ENCODE data around the gene NOD2. TPM values are rescaled to one million over a fixed set of nuclear protein-coding genes. Genes with fewer than 3 reads are reported as not detected.

The NOD2 gene
- total and polyA plus RNA-seq, 5 experiments from 2014 or later: 0.08 to 0.51 (median 0.41) TPM; not detected in 1

DNA sequence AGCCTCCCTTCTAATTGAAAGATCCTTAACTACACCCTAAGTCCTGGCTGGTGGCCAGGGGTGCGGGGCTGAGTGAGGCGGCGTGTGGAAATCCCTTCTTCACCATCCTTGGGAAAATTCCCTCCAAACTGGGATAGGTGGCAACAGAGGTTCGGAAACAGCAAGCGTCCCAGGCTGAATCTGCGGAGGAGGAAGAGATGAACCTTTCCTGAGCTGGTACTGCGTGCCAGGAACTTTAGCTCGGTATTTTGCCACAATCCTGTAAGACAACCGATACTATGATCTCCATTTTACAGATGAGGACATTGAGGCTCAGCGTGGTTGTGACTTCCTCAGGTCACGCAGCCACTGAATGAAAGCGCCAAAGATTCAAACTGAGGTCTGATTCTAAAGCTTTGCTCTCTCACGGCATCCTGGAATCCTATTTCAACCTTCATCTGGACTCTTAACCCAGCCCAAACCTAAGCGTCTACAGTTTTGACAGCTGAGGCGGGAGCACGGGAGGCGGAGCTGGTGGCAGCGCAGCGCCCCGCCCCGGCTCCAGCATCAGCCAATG is 47.9 kb downstream of the NOD2 start:
- peak overlapping the region; percentile 76 to 91 (median 90) for H3K4me3 Mint-ChIP-seq
- H3K27ac Mint-ChIP-seq: peak overlapping the region; percentile 92 to 98 (median 96)
- H3K4me1 Mint-ChIP-seq: peaks cover 21 to 55% (median 43%) of the 10 kb centered on the region in 4 donors
- DNase-seq (no peak), ATAC-seq (no peak)
- H3K36me3 Mint-ChIP-seq: peaks cover 5 to 15% (median 11%) of the 10 kb centered on the region in 3 donors
- POLR2A ChIA-PET: interaction anchor here (0.8 to 2.0 kb wide), 16 partner anchors 9 to 675 kb away, joined by 3 to 17 read pairs (median 4); partner anchors contain the start of genes HEATR3 and SNX20
- no peaks in the 10 kb centered on the region for H3K9me3 Mint-ChIP-seq
- H3K27me3 Mint-ChIP-seq: no peaks in the 10 kb centered on the region

DNA sequence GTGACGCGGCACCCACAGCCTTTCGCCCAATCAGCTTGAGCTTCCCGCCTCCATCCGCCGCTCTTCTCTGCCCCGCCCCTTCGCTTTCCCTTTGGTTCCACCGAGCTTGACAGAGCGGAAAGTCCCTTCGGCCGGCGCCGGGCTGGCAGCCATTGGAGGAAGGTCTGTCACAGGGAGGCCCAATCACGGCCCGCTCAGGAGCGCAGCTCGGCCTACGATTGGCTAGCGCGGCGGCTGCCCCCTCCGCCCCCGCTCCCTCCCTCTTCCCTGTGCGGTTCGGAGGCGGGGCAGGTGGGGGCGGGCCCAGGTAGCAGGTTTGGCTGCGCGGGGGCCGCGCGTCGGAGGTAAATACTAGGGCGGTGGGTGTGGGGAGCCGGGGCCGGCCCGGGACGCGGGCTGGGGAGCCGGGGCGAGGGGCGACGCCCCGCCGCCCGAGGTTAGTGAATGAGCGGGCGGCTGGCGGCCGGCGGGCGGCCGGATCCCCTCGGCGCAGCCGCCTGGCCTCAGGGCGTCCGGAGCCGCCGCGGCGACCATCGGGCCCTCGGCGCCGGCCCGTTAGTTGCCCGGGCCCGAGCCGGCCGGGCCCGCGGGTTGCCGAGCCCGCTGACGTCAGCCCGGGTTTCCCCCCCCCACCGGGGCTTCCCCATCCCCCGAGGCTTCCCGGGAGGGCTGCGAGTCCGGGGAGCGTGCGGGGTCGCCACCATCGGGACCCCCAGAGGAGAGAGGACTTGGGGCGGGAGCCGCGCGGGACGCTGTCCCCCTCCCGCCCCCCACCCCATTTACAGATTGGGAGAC is 48.6 kb downstream of the NOD2 start, which contains the start of gene CYLD:
Gene CYLD (plus strand): TSS at position 306 of the 795 bp plus-strand sequence. CDS start 7,613 bp downstream, outside the sequence.
- Mint-ChIP-seq H3K36me3 (peaks cover 5 to 15% (median 12%) of the 10 kb centered on the region in 3 donors), H3K4me1 (peaks cover 21 to 56% (median 44%) of the 10 kb centered on the region in 4 donors), H3K27me3 (no peaks in the 10 kb centered on the region), H3K27ac (peak within 1 kb of the TSS; percentile 95 to 99 (median 98)), H3K9me3 (no peaks in the 10 kb centered on the region), H3K4me3 (peak within 1 kb of the TSS; percentile 91 to 98 (median 96))
- DNase-seq: peak; percentile 93 to 100 (median 100)
- ATAC-seq: peak; percentile 91 to 93
- POLR2A ChIA-PET: interaction anchor here (0.8 to 2.0 kb wide), 16 partner anchors 10 to 676 kb away, joined by 3 to 17 read pairs (median 4); partner anchors contain the start of genes HEATR3 and SNX20

DNA sequence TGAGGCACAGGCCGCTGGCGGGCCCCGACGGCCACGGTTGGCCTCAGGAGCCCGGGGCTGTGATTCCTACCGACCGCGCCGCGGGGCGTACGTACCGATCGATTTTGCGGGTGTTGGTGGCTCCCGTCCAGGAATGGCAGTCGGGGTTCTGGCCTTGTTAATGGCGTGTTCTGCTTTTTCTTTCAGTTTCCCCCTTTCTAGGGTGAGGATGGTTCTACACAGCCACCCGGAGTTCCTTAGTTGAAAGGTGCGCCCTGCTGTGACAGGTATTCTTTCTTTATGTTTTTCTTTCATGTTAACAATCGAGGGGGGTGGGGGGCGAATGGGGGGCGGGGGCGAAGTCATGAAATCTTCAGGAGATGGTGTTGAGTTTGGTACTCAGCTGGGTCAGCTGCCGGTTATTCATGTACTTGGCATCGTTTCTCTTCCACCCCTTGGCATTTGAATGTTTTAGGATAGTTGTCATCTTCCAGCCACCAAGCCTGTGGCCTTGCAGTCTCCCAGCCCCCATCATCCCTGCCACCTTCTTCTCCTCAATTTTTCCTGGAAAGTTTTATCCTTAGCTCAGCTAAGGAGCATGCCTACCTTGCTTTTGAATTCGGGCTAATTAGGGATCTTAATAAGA is 49.3 kb downstream of the NOD2 start:
- H3K4me3 Mint-ChIP-seq: peak overlapping the region; percentile 91 to 98 (median 96)
- ATAC-seq (peak in 1 of 2 donors; percentile 12), DNase-seq (peak in 9 of 10 donors; percentile 38 to 79 (median 60))
- H3K27me3 Mint-ChIP-seq: no peaks in the 10 kb centered on the region
- H3K27ac Mint-ChIP-seq: peak overlapping the region; percentile 95 to 99 (median 98)
- H3K36me3 Mint-ChIP-seq: peaks cover 5 to 20% (median 13%) of the 10 kb centered on the region in 3 donors
- H3K9me3 Mint-ChIP-seq: no peaks in the 10 kb centered on the region
- peaks cover 26 to 62% (median 51%) of the 10 kb centered on the region in 4 donors for H3K4me1 Mint-ChIP-seq
- POLR2A ChIA-PET: interaction anchor here (0.6 to 2.8 kb wide), 4 partner anchors 21 to 77 kb away, joined by 3 to 15 read pairs (median 6); partner anchors contain the start of gene SNX20

DNA sequence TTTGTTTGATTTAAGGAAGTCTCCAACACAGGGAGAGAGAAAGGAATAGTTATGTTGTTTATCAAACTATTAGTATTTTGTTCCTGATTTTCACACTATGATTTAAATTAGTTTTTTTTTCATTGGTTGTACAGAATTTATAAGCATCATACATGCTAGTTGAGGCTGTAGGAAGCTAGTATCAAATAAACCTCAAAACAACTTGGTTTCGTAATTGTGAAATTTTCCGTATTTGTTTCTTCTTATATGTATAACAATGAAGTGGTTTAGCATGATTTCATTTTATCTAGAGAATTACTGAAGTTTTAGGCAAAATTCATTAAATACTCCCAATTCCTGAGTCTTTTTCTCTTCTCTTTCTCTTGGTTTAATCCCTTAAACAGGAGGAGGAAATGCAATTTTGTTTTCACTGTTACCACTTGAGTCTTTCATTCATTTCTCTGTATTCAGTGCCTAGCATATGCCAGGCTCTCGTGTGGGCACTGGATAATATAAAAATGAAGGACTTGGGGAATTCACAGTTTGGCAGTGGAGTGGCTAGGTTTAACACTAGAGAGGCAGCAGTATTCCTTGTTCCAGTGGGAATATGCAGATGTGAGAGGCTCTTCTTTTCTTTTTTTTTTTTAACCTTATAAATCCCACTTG is 50.3 kb downstream of the NOD2 start:
- Mint-ChIP-seq H3K4me1 (peaks cover 28 to 67% (median 55%) of the 10 kb centered on the region in 4 donors), H3K9me3 (no peaks in the 10 kb centered on the region), H3K4me3 (peak overlapping the region; percentile 91 to 98 (median 96)), H3K27me3 (no peaks in the 10 kb centered on the region), H3K27ac (peak overlapping the region; percentile 95 to 99 (median 98)), H3K36me3 (peaks cover 5 to 23% (median 13%) of the 10 kb centered on the region in 3 donors)
- POLR2A ChIA-PET: interaction anchor here (0.6 to 2.8 kb wide), 8 partner anchors 12 to 592 kb away, joined by 3 to 15 read pairs (median 3); partner anchors contain the start of gene SNX20
- peak in 1 of 10 donors; percentile 36 for DNase-seq
- ATAC-seq: no peak

DNA sequence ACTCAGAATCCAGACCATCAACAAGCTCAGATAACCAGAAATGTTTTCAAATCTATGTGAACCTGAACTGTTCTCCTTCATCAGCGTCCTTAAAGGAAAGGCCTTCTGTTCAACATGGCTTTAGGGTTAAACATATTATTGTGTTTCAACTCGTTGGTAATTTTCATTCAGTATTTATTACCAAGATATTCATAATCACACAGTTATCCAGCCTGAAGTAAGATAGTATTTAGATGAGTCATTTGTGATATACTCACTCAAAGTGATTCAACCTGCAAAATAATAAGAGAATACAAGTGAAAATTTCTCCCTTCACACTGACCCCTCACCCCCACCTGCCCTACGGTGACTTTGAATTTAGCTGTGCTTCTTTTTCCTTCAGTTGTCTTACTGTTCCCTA is 51.5 kb downstream of the NOD2 start:
- Mint-ChIP-seq H3K27ac (peak overlapping the region; percentile 93 to 99 (median 97)), H3K9me3 (no peaks in the 10 kb centered on the region), H3K4me3 (peak overlapping the region; percentile 91 to 98 (median 96)), H3K36me3 (peaks cover 11 to 29% (median 15%) of the 10 kb centered on the region in 3 donors), H3K27me3 (no peaks in the 10 kb centered on the region), H3K4me1 (peaks cover 34 to 78% (median 65%) of the 10 kb centered on the region in 4 donors)
- POLR2A ChIA-PET: interaction anchor here (0.7 to 3.3 kb wide), 8 partner anchors 23 to 102 kb away, joined by 3 to 18 read pairs (median 7); partner anchors contain the start of gene SNX20
- DNase-seq (no peak), ATAC-seq (no peak)

DNA sequence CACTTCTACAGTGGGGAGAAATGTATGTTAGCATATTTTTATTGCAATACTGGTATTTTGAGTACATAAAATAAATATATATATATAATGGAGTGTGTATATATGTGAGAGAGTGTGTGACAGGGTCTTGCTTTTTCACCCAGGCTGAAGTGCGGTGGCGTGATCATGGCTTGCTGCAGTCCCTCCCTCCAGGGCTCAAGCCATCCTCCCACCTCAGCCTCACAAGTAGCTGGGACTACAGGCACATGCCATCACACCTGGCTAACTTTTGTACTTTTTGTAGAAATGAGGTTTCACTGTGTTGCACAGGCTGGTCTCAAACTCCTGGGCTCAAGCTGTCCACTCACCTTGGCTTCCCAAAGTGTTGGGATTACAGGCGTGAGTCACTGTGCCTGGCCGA is 52.5 kb downstream of the NOD2 start:
- peaks cover 12 to 39% (median 18%) of the 10 kb centered on the region in 3 donors for H3K36me3 Mint-ChIP-seq
- POLR2A ChIA-PET: interaction anchor here (0.7 to 3.3 kb wide), 10 partner anchors 24 to 478 kb away, joined by 3 to 18 read pairs (median 6); partner anchors contain the start of gene SNX20

DNA sequence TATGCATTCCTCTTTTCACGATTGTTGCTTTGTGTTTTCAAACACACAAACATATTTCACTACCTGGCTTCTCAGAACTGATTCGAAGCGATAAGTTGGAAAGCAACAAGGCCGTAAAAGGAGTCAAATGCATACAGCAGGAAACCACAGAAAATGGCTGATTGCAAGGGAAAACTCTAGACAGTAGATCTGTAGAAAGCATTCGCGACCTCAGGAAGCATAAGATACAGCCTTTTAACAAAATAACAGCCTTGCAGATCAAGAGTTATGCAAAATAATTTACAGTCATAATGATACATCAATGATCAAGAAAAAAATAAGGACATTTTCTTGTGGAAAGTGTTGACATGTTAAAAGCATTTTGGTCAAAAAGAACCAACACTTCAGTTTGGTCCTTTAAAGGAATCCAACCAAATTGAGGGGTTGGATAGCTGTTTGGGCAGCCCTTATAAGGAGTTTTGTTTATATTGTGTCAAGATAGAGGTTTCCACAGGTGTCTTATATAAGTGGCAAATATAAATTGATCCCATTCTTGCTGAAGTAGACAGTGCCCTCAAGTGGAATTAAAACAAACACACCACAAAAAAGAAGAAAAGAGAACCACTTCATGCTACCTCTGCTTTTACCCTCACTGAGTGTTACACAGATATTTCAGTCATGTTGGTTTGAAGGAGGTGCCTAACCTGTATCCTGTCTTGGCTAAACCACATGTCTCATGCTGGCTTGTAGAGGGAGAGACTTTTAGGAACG is 54.0 kb downstream of the NOD2 start:
- Mint-ChIP-seq H3K27me3 (no peaks in the 10 kb centered on the region), H3K4me1 (peaks cover 33 to 85% (median 66%) of the 10 kb centered on the region in 4 donors), H3K36me3 (peaks cover 12 to 50% (median 18%) of the 10 kb centered on the region in 3 donors), H3K9me3 (no peaks in the 10 kb centered on the region), H3K4me3 (peak overlapping the region; percentile 67 to 95 (median 86)), H3K27ac (peak overlapping the region; percentile 57 to 99 (median 96))
- ATAC-seq (peak; percentile 65 to 83), DNase-seq (peak in 6 of 10 donors; percentile 20 to 74 (median 55))
- POLR2A ChIA-PET: interaction anchor here (0.8 to 3.3 kb wide), 8 partner anchors 25 to 380 kb away, joined by 3 to 18 read pairs (median 6); partner anchors contain the start of gene SNX20

More for the DNA sequence above, 52.5 kb downstream of the NOD2 start:
- ATAC-seq: no peak
- Mint-ChIP-seq H3K27ac (peak overlapping the region; percentile 94 to 99 (median 97)), H3K9me3 (no peaks in the 10 kb centered on the region), H3K4me1 (peaks cover 34 to 82% (median 66%) of the 10 kb centered on the region in 4 donors), H3K4me3 (peak overlapping the region; percentile 91 to 98 (median 96)), H3K27me3 (no peaks in the 10 kb centered on the region)
- no peak for DNase-seq

DNA sequence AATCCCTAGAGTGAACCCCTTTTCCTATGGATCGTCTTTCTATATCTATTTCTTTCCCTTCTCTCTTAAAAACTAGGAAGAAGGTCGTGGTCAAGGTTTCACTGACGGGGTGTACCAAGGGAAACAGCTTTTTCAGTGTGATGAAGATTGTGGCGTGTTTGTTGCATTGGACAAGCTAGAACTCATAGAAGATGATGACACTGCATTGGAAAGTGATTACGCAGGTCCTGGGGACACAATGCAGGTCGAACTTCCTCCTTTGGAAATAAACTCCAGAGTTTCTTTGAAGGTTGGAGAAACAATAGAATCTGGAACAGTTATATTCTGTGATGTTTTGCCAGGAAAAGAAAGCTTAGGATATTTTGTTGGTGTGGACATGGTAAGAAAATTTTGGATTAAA is 58.1 kb downstream of the NOD2 start:
- H3K4me1 Mint-ChIP-seq: peaks cover 30 to 83% (median 67%) of the 10 kb centered on the region in 4 donors
- POLR2A ChIA-PET: no interaction called here

DNA sequence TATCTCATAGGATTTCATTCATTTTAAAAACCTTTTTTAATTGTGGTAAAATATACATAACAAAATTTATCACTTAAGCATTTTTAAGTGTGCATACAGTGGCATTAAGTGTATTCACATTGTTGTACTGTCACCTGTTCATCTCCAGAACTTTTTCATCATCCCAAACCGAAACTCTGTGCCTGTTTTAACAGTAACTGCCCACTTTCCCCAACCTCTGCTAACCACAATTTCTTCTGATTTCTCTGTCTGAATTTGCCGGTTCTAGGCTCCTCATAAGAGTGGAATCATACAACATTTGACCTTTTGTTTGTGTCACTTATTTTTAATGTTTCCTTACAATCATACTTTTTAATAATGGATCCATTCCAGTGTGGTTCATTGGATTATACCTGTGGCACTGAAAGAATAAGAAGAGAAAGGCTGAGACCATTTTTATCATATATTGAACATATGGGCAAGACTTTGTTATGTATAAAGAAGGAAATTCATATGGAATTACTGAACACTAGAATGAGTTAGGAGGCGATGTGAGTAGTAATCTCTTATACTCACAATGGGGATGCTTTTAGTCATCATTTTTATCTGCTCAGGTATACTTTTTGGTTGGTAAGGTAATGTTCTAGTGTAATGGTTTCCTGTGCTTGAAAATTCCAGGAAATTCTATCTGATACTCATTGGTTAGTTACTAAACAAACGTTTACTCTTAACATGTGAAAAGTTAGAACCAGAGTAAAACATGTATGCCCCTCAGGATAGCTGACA is 59.2 kb downstream of the NOD2 start:
- peaks cover 25 to 80% (median 67%) of the 10 kb centered on the region in 4 donors for H3K4me1 Mint-ChIP-seq
- H3K4me3 Mint-ChIP-seq: peak overlapping the region in 7 of 10 donors; percentile 7 to 77 (median 23)
- H3K36me3 Mint-ChIP-seq: peaks cover 17 to 82% (median 18%) of the 10 kb centered on the region in 3 donors
- no peaks in the 10 kb centered on the region for H3K27me3 Mint-ChIP-seq
- ATAC-seq (no peak), DNase-seq (no peak)
- POLR2A ChIA-PET: no interaction called here
- H3K9me3 Mint-ChIP-seq: no peaks in the 10 kb centered on the region
- peak overlapping the region in 9 of 10 donors; percentile 1 to 82 (median 35) for H3K27ac Mint-ChIP-seq

More for the DNA sequence above, 58.1 kb downstream of the NOD2 start:
- ATAC-seq (no peak), DNase-seq (no peak)
- Mint-ChIP-seq H3K36me3 (peaks cover 17 to 76% (median 20%) of the 10 kb centered on the region in 3 donors), H3K4me3 (peak overlapping the region in 7 of 10 donors; percentile 35 to 61 (median 47)), H3K27ac (peak overlapping the region in 3 of 10 donors; percentile 36 to 75 (median 37)), H3K27me3 (no peaks in the 10 kb centered on the region), H3K9me3 (no peaks in the 10 kb centered on the region)

DNA sequence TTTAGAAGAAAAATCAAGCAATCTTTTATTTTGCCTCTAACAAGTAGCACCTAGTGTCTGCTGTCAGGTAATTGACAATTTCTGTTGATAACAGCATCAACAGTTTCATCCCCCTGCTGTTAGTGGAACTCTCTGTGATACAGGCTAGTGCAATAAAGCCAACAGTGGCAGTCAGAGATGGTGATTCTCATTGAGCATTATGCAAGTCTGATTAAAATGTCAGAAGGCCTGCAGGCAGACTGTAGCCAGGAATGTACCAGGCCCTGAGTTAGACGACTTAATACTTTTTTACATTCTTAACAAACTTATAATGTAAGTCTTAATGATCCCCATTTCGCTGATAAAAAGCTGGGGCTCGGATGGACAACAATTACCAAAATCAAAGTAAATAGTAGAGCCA is 63.1 kb downstream of the NOD2 start:
- peak overlapping the region in 7 of 10 donors; percentile 8 to 42 (median 28) for H3K4me3 Mint-ChIP-seq
- no peaks in the 10 kb centered on the region for H3K27me3 Mint-ChIP-seq
- H3K4me1 Mint-ChIP-seq: peaks cover 32 to 81% (median 74%) of the 10 kb centered on the region in 4 donors
- ATAC-seq (no peak), DNase-seq (no peak)
- POLR2A ChIA-PET: no interaction called here
- peak overlapping the region in 3 of 10 donors; percentile 4 to 27 (median 24) for H3K27ac Mint-ChIP-seq
- no peaks in the 10 kb centered on the region for H3K9me3 Mint-ChIP-seq
- peaks cover 14 to 89% (median 19%) of the 10 kb centered on the region in 3 donors for H3K36me3 Mint-ChIP-seq
